IMR-90 (cell line): ENCODE data around the gene GPR108. TPM values are rescaled to one million over a fixed set of nuclear protein-coding genes. Genes with fewer than 3 reads are reported as not detected.

ENCODE experiments used
- ATAC-seq: fragments of 200-7000 bp; cut with Tn5 transposase; 2 replicates; pipeline ENCODE4 v1.9.1; 2020; ENCODE audit warnings: low read depth, mild to moderate bottlenecking, moderate library complexity
- BruUV-seq: library from RNA; stranded (reverse); fragments of 400-500 nt; replicated peaks from 2 replicates; lab custom pipeline; 2021; lab: Mats Ljungman, UMichigan
- CTCF ChIA-PET: fragments of 300-600 bp; formaldehyde crosslinking; extraction: SDS; loops from one replicate; lab custom pipeline; 2021; ENCODE audit warnings: antibody characterized with exemption; lab: Yijun Ruan, JAX
- POLR2A ChIA-PET: fragments of 300-600 bp; sonication (Branson Sonifier 250); formaldehyde crosslinking; loops from one replicate; lab custom pipeline; 2022; ENCODE audit warnings: antibody characterized with exemption; ENCODE audit not compliant: unreplicated experiment; lab: Charles Lee
- DNase-seq: peaks from one replicate; pipeline ENCODE4 v3.0.0; 2013
- H2AFZ ChIP-seq: replicated peaks from 2 replicates; pipeline ENCODE3; 2013; ENCODE audit warnings: low read length, mild to moderate bottlenecking; ENCODE audit not compliant: poor library complexity
- H2AK5ac ChIP-seq: 2 replicates; pipeline ENCODE4 v1.6.1; 2013; ENCODE audit warnings: low read depth, low read length, inconsistent platforms
- H2AK9ac ChIP-seq: replicated peaks from 2 replicates; pipeline ENCODE3; 2013; ENCODE audit warnings: mild to moderate bottlenecking, low read depth, low read length, moderate library complexity; ENCODE audit not compliant: poor library complexity
- H2BK120ac ChIP-seq: 2 replicates; pipeline ENCODE4 v1.6.1; 2013; ENCODE audit warnings: low read depth, low read length, inconsistent platforms
- H2BK15ac ChIP-seq: 3 replicates; pipeline ENCODE4 v1.6.1; 2013; ENCODE audit warnings: low read depth, low read length, inconsistent platforms
- H2BK20ac ChIP-seq: 2 replicates; pipeline ENCODE4 v1.6.1; 2013; ENCODE audit warnings: low read depth, mild to moderate bottlenecking, inconsistent platforms, low read length, moderate library complexity
- H2BK5ac ChIP-seq: 2 replicates; pipeline ENCODE4 v1.6.1; 2013; ENCODE audit warnings: mild to moderate bottlenecking, low read depth, low read length, inconsistent platforms; ENCODE audit not compliant: poor library complexity, severe bottlenecking
- H3K14ac ChIP-seq: replicated peaks from 2 replicates; pipeline ENCODE4 v1.6.1; 2013; ENCODE audit warnings: low read depth, low read length, inconsistent platforms
- H3K18ac ChIP-seq: 2 replicates; pipeline ENCODE4 v1.6.1; 2013; ENCODE audit warnings: low read depth, low read length, control low read depth
- H3K23ac ChIP-seq: 2 replicates; pipeline ENCODE4 v1.6.1; 2013; ENCODE audit warnings: low read depth, low read length, inconsistent platforms
- H3K27ac ChIP-seq: 2 replicates; pipeline ENCODE4 v1.5.1; 2013; ENCODE audit warnings: mild to moderate bottlenecking, control low read depth, low read length; ENCODE audit not compliant: insufficient read depth
- H3K27me3 ChIP-seq: 2 replicates; pipeline ENCODE4 v1.6.1; 2013; ENCODE audit warnings: low read length; ENCODE audit not compliant: control insufficient read depth, insufficient read depth
- H3K36me3 ChIP-seq: 2 replicates; pipeline ENCODE4 v1.6.1; 2013; ENCODE audit warnings: low read length, mixed read lengths; ENCODE audit not compliant: control insufficient read depth, insufficient read depth
- H3K4ac ChIP-seq: 2 replicates; pipeline ENCODE4 v1.6.1; 2013; ENCODE audit warnings: low read depth, low read length, inconsistent platforms
- H3K4me1 ChIP-seq: 2 replicates; pipeline ENCODE4 v1.6.1; 2013; ENCODE audit warnings: low read length, mixed read lengths; ENCODE audit not compliant: control insufficient read depth, insufficient read depth
- H3K4me2 ChIP-seq: 2 replicates; pipeline ENCODE4 v1.6.1; 2013; ENCODE audit warnings: low read depth, mild to moderate bottlenecking, control low read depth, low read length, moderate library complexity
- H3K4me3 ChIP-seq: 2 replicates; pipeline ENCODE4 v1.5.1; 2013; ENCODE audit warnings: low read depth, mild to moderate bottlenecking, control low read depth, low read length, moderate library complexity; ENCODE audit not compliant: insufficient read depth
- H3K56ac ChIP-seq: 2 replicates; pipeline ENCODE4 v1.6.1; 2013; ENCODE audit warnings: low read length, inconsistent platforms; ENCODE audit not compliant: insufficient read depth; ENCODE audit errors: extremely low read depth
- H3K79me1 ChIP-seq, 2 experiments: 2 replicates each; pipeline ENCODE4 v1.6.1; 2013; ENCODE audit warnings: low read length in 2 of 2, inconsistent platforms in 1 of 2, low read depth in 1 of 2
- H3K9ac ChIP-seq: 2 replicates; pipeline ENCODE4 v1.6.1; 2013; ENCODE audit warnings: low read depth, low read length, control low read depth
- H3K9me1 ChIP-seq: 2 replicates; pipeline ENCODE4 v1.6.1; 2013; ENCODE audit warnings: low read length, inconsistent platforms; ENCODE audit not compliant: insufficient read depth
- H3K9me3 ChIP-seq: 2 replicates; pipeline ENCODE4 v1.6.1; 2013; ENCODE audit warnings: low read length; ENCODE audit not compliant: control insufficient read depth, insufficient read depth
- H4K20me1 ChIP-seq: 2 replicates; pipeline ENCODE4 v1.6.1; 2013; ENCODE audit warnings: low read length, inconsistent platforms; ENCODE audit not compliant: insufficient read depth
- H4K5ac ChIP-seq: 2 replicates; pipeline ENCODE4 v1.6.1; 2013; ENCODE audit warnings: mild to moderate bottlenecking, low read depth, low read length, control low read depth
- H4K8ac ChIP-seq, 2 experiments: 2 replicates each; pipeline ENCODE4 v1.6.1; 2013; ENCODE audit warnings: low read depth in 2 of 2, low read length in 2 of 2, control low read depth in 1 of 2, inconsistent platforms in 1 of 2
- H4K91ac ChIP-seq: 2 replicates; pipeline ENCODE4 v1.6.1; 2013; ENCODE audit warnings: low read depth, low read length, inconsistent platforms; ENCODE audit not compliant: insufficient read depth
- BHLHE40 ChIP-seq: fragments of 150-350 bp; IDR thresholded peaks from 2 replicates; pipeline ENCODE4 v1.6.1; 2016; ENCODE audit warnings: mild to moderate bottlenecking, low read depth, low read length
- CEBPB ChIP-seq: IDR thresholded peaks from 2 replicates; pipeline ENCODE4 v1.6.1; 2012; ENCODE audit warnings: low read depth, low read length, improper control_type of control experiment
- ELK1 ChIP-seq: fragments of 150-350 bp; IDR thresholded peaks from 2 replicates; pipeline ENCODE4 v1.6.1; 2016; ENCODE audit warnings: low read depth, mild to moderate bottlenecking, low read length, moderate library complexity, borderline replicate concordance
- FOS ChIP-seq: fragments of 150-350 bp; IDR thresholded peaks from 2 replicates; pipeline ENCODE4 v1.6.1; 2016; ENCODE audit warnings: low read depth, low read length
- MAZ ChIP-seq: IDR thresholded peaks from 2 replicates; pipeline ENCODE4 v1.6.1; 2012; ENCODE audit warnings: low read depth, mild to moderate bottlenecking, low read length, improper control_type of control experiment, moderate library complexity, borderline replicate concordance
- RAD21 ChIP-seq: IDR thresholded peaks from 2 replicates; pipeline ENCODE4 v1.6.1; 2012; ENCODE audit warnings: low read length, improper control_type of control experiment
- WGBS, 2 experiments: methylation state at CpG; one replicate each; pipeline versions ENCODE4 v1.1.5 to v1.1.7; 2013; ENCODE audit warnings: missing lambda C conversion rate in 2 of 2; ENCODE audit not compliant: insufficient read length in 1 of 2; ENCODE audit errors: extremely low coverage in 2 of 2; 5-methylcytosine and 5-hydroxymethylcytosine counted together
- dilution Hi-C: fragments of 300-500 bp; cut with HindIII; formaldehyde crosslinking; loops from one replicate; pipeline ENCODE4 v1.14.3; 2018; ENCODE audit warnings: low sequenced_read_pairs; ENCODE audit not compliant: unreplicated experiment
- in situ Hi-C: fragments of 300-500 bp; cut with MboI; formaldehyde crosslinking; loops from 3 replicates; pipeline ENCODE4 v1.14.3; 2019; ENCODE audit warnings: low sequenced_read_pairs, inconsistent platforms, mixed read lengths
- intact Hi-C: fragments of 100-400 bp; cut with micrococcal nuclease; formaldehyde crosslinking; loops from 2 replicates; pipeline ENCODE4 v1.10.0; 2022
- polyA plus RNA-seq, 3 experiments: library from polyadenylated mRNA; depleted of rRNA; stranded (reverse); fragments of >200 nt; gene quantifications; 2 replicates each; pipeline ENCODE4 v1.2.3, GENCODE V29; 2012; ENCODE audit warnings: low replicate concordance in 1 of 3
- total RNA-seq: library from RNA; depleted of rRNA; stranded (reverse); fragments of >200 nt; gene quantifications from 2 replicates; pipeline ENCODE4 v1.2.3, GENCODE V29; 2012

Gene GPR108
- total and polyA plus RNA-seq, 2 of the 4 experiments (the other 2 are of a cell fraction), result 28.0 to 38.9 TPM

GRCh38 chr19:6711078-6711361, 26.4 kb downstream of the GPR108 start:
- Histone ChIP-seq H4K5ac (no peak overlapping the region), H2BK20ac (no peak overlapping the region), H4K8ac (no peak overlapping the region), H3K14ac (no peak overlapping the region), H3K4ac (no peak overlapping the region), H3K4me2 (no peak overlapping the region), H2AK5ac (no peak overlapping the region), H2AK9ac (no peak overlapping the region), H3K27me3 (peaks cover 2% of the 10 kb centered on the region; the same call in 1 of the 2 replicates), H2BK5ac (no peak overlapping the region), H2BK120ac (no peak overlapping the region), H3K79me1 (no peaks in the 10 kb centered on the region), H3K18ac (no peak overlapping the region), H3K9ac (no peak overlapping the region), H4K91ac (no peak overlapping the region), H3K4me1 (no peaks in the 10 kb centered on the region), H3K36me3 (no peaks in the 10 kb centered on the region), H3K27ac (no peak overlapping the region), H3K23ac (no peak overlapping the region), H3K9me1 (no peaks in the 10 kb centered on the region), H4K20me1 (no peaks in the 10 kb centered on the region), H2AFZ (no peak overlapping the region), H3K56ac (no peak overlapping the region), H3K9me3 (no peaks in the 10 kb centered on the region; the same call in 1 of the 2 replicates), H3K4me3 (no peak overlapping the region), H2BK15ac (no peak overlapping the region)
- dilution Hi-C loops, result no loop called here
- in situ Hi-C loops, result no loop called here
- ChIA-PET POLR2A (no interaction called here), CTCF (no interaction called here)
- ATAC-seq, result no peak
- no peak for TF ChIP-seq BHLHE40
- TF ChIP-seq MAZ, result no peak
- TF ChIP-seq CEBPB, result no peak
- TF ChIP-seq ELK1, result no peak
- TF ChIP-seq RAD21, result no peak
- no peak for TF ChIP-seq FOS
- DNase-seq, result no peak
- no TSS peak for BruUV-seq
- intact Hi-C loops, result no loop called here
- 29% methylated on average over 4 of the region's 9 CpGs; no CpG with 5 or more reads in 1 of the 2 experiments for WGBS, 2 experiments
